ENCODE results near the gene STX16. TPM values are rescaled to one million over a fixed set of nuclear protein-coding genes. Genes with fewer than 3 reads are reported as not detected.

STX16 gene
- total and polyA plus RNA-seq, 9 of the 15 experiments (the other 6 are each of a cell fraction or from before 2014, with no cell fraction given): 4.4 to 43.5 (median 14.7) TPM

DNA sequence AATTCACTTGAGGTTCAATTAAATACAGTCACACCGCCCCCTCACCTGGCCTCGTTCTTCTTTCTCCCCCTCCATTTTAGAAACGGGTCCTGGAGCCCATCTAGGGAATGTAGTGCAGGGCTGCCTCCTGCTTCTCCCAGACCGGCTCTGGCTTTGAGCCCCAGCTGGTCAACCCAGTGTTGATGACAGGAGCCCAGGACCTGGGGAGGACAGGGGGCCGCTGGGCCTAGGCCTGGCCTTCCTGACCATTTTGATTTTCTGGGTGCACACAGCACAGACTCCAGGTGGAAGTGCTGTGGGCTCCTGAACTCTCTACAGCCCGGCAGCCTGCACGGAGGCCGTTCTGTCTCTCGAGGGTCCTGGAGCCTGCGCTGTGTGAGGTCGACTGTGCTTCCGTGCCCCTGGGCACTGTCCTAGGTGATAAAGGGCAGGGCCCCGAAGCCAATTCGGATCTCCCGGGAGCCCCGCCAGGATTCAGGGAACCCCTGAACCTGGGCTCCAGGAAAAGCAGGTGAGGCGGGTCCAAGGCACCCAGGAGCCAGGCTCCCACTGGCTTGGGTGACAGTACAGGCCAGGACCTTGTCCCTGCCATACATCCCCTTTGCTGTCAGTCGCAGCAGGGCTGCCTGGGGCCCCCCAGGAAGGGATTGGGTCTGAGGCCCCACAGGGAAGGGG, 64.9 kb downstream of the STX16 start:
- no peaks in the 10 kb centered on the region for H3K9me3 ChIP-seq (replicated peaks; ENCODE audit: control insufficient read depth, insufficient read depth, low read depth, low read length)

More for the DNA sequence above, 64.9 kb downstream of the STX16 start:
- DNase-seq (ENCODE audit: extremely low read depth in 1 of 4, low spot score in 3 of 4) (no peak), ATAC-seq (no peak), FAIRE-seq (no peak)
- no peak overlapping the region for H2AFZ ChIP-seq (ENCODE audit: low read depth, low read length)
- WGBS (ENCODE audit: insufficient coverage, low coverage, missing lambda C conversion rate): 18% methylated on average over 15 of the region's 18 CpGs
- ChIA-PET CTCF (ENCODE audit: low intra/inter-chr PET ratio) (no interaction called here), POLR2A (interaction anchor here (0.6 to 0.7 kb wide), 2 partner anchors 10 to 15 kb away, joined by 3 read pairs; no protein-coding TSS in a partner anchor)
- no peak overlapping the region for H3K4me2 ChIP-seq (ENCODE audit: insufficient read depth, low read length)
- no peak for TF ChIP-seq NFE2L1 (tag; IDR thresholded peaks at IDR 0.05; ENCODE audit: borderline replicate concordance, low read depth)
- TF ChIP-seq, protein P1, sequence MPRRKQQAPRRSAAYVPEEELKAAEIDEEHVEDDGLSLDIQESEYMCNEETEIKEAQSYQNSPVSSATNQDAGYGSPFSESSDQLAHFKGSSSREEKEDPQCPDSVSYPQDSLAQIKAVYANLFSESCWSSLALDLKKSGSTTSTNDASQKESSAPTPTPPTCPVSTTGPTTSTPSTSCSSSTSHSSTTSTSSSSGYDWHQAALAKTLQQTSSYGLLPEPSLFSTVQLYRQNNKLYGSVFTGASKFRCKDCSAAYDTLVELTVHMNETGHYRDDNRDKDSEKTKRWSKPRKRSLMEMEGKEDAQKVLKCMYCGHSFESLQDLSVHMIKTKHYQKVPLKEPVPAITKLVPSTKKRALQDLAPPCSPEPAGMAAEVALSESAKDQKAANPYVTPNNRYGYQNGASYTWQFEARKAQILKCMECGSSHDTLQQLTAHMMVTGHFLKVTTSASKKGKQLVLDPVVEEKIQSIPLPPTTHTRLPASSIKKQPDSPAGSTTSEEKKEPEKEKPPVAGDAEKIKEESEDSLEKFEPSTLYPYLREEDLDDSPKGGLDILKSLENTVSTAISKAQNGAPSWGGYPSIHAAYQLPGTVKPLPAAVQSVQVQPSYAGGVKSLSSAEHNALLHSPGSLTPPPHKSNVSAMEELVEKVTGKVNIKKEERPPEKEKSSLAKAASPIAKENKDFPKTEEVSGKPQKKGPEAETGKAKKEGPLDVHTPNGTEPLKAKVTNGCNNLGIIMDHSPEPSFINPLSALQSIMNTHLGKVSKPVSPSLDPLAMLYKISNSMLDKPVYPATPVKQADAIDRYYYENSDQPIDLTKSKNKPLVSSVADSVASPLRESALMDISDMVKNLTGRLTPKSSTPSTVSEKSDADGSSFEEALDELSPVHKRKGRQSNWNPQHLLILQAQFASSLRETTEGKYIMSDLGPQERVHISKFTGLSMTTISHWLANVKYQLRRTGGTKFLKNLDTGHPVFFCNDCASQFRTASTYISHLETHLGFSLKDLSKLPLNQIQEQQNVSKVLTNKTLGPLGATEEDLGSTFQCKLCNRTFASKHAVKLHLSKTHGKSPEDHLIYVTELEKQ (CRISPR knock-in tag; IDR thresholded peaks at IDR 0.05): no peak
- no peaks in the 10 kb centered on the region for H3K36me3 ChIP-seq (ENCODE audit: control insufficient read depth, insufficient read depth, low read length)
- no peak overlapping the region for H3K4me3 ChIP-seq
- H3K9ac ChIP-seq (ENCODE audit: insufficient read depth in 1 of 2, low read depth in 2 of 2, low read length in 2 of 2): no peak overlapping the region
- no peaks in the 10 kb centered on the region for H4K20me1 ChIP-seq (replicated peaks; ENCODE audit: control insufficient read depth, insufficient read depth, low read length)
- peaks cover 4 to 77% of the 10 kb centered on the region in 2 experiments; a peak in 3 of 5 replicates for H3K27me3 ChIP-seq (ENCODE audit: control insufficient read depth in 2 of 2, insufficient read depth in 2 of 2, low read length in 2 of 2)
- no TSS peak for BruUV-seq (replicated peaks)
- no peaks in the 10 kb centered on the region for H3K9me1 ChIP-seq (ENCODE audit: control insufficient read depth, insufficient read depth, low read length)
- H3K79me2 ChIP-seq (ENCODE audit: control insufficient read depth, insufficient read depth, low read length): no peaks in the 10 kb centered on the region
- intact Hi-C loops (cut with micrococcal nuclease) (no loop called here), in situ Hi-C loops (cut with MboI) (no loop called here)
- H3K27ac ChIP-seq (ENCODE audit: extremely low read depth, low read depth, low read length): no peak overlapping the region
- peaks cover 0 to 27% of the 10 kb centered on the region in 2 experiments; a peak in 1 of 5 replicates for H3K4me1 ChIP-seq (replicated peaks in 1 of 2; ENCODE audit: control insufficient read depth in 2 of 2, insufficient read depth in 2 of 2, low read length in 2 of 2)
